ENCODE data around the gene PSMA4. TPM values are rescaled to one million over a fixed set of nuclear protein-coding genes. Genes with fewer than 3 reads are reported as not detected.

Gene PSMA4
- total and polyA plus RNA-seq, 2 of the 8 experiments (the other 6 are each of a cell fraction or from before 2014, with no cell fraction given) = 348 to 445 TPM

- TF ChIP-seq HDAC2 (IDR thresholded peaks at IDR 0.05; ENCODE audit: borderline replicate concordance in 1 of 2, low read depth in 2 of 2, low read length in 2 of 2) (no peak), KDM4A (IDR thresholded peaks at IDR 0.05; ENCODE audit: low read depth, low read length, severe bottlenecking) (no peak), USF2 (IDR thresholded peaks at IDR 0.05; ENCODE audit: low read length) (no peak), RBBP5 (IDR thresholded peaks at IDR 0.05; ENCODE audit: borderline replicate concordance, low read depth, low read length) (no peak), POLR2A (IDR thresholded peaks at IDR 0.05; ENCODE audit: control extremely low read depth in 1 of 2, low read depth in 2 of 2, low read length in 2 of 2) (no peak), EP300 (IDR thresholded peaks at IDR 0.05; ENCODE audit: borderline replicate concordance in 1 of 2, low read depth in 2 of 2, low read length in 2 of 2) (no peak), CHD2 (IDR thresholded peaks at IDR 0.05; ENCODE audit: low read length) (no peak), SIRT6 (IDR thresholded peaks at IDR 0.05; ENCODE audit: low read length) (no peak), BCL11A (IDR thresholded peaks at IDR 0.05; ENCODE audit: low read depth in 2 of 2, low read length in 2 of 2) (no peak), GABPA (IDR thresholded peaks at IDR 0.05; ENCODE audit: borderline replicate concordance, insufficient read depth, low read length) (no peak), SP1 (IDR thresholded peaks at IDR 0.05; ENCODE audit: low read depth, low read length) (no peak), E2F6 (IDR thresholded peaks at IDR 0.05) (no peak)
- Histone ChIP-seq H4K20me1 (replicated peaks in 1 of 2; ENCODE audit: control insufficient read depth in 1 of 2, insufficient read depth in 2 of 2, low read length in 2 of 2) (no peaks in the 10 kb centered on the region), H3K23me2 (ENCODE audit: low read depth, low read length) (peaks cover 5% of the 10 kb centered on the region; the same call in 1 of the 2 replicates), H3K36me3 (ENCODE audit: control insufficient read depth in 2 of 4, insufficient read depth in 4 of 4, low read length in 3 of 4) (peaks cover 3 to 19% (median 15%) of the 10 kb centered on the region in 4 experiments; a peak in 5 of 8 replicates), H3K56ac (replicated peaks; ENCODE audit: insufficient read length, low read depth, low read length) (no peak overlapping the region), H3K79me1 (ENCODE audit: low read depth, low read length) (no peaks in the 10 kb centered on the region), H4K8ac (ENCODE audit: extremely low read depth, insufficient read depth, low read length) (no peak overlapping the region), H3K23ac (ENCODE audit: insufficient read length) (no peak overlapping the region), H3K4me2 (ENCODE audit: insufficient read depth in 1 of 2, low read depth in 2 of 2, low read length in 2 of 2) (no peak overlapping the region), H3K18ac (ENCODE audit: extremely low read depth, low read length) (no peak overlapping the region), H3K4me1 (replicated peaks in 1 of 4; ENCODE audit: control insufficient read depth in 3 of 4, insufficient read depth in 4 of 4, low read length in 3 of 4) (no peaks in the 10 kb centered on the region), H2BK120ac (replicated peaks; ENCODE audit: low read depth, low read length) (no peak overlapping the region), H2AK5ac (ENCODE audit: low read depth, low read length) (no peak overlapping the region), H2BK15ac (ENCODE audit: low read length) (no peak overlapping the region), H3K4ac (replicated peaks; ENCODE audit: insufficient read length, low read depth, low read length) (no peak overlapping the region), H2BK5ac (ENCODE audit: low read depth, low read length) (no peak overlapping the region), H3K4me3 (ENCODE audit: extremely low read depth in 1 of 4, insufficient read depth in 2 of 4, low read depth in 3 of 4, low read length in 4 of 4) (no peak overlapping the region), H3K14ac (ENCODE audit: insufficient read length) (no peak overlapping the region), H3K79me2 (ENCODE audit: control insufficient read depth in 1 of 2, insufficient read depth in 2 of 2, low read length in 2 of 2) (no peaks in the 10 kb centered on the region), H2BK20ac (ENCODE audit: low read length) (no peak overlapping the region), H4K5ac (ENCODE audit: insufficient read length, low read depth, low read length) (no peak overlapping the region), H3K27me3 (replicated peaks in 1 of 4; ENCODE audit: control insufficient read depth in 3 of 4, extremely low read depth in 1 of 4, insufficient read depth in 3 of 4, low read length in 3 of 4) (no peaks in the 10 kb centered on the region; a peak in 1 of 7 replicates), H2BK12ac (ENCODE audit: low read depth, low read length) (no peak overlapping the region), H3K9me3 (ENCODE audit: insufficient read depth in 2 of 2, low read depth in 1 of 2, low read length in 1 of 2) (peaks cover 0 to 3% of the 10 kb centered on the region in 2 experiments; a peak in 2 of 4 replicates), H3K9ac (replicated peaks in 1 of 4; ENCODE audit: extremely low read depth in 1 of 4, low read depth in 3 of 4, low read length in 3 of 4) (no peak overlapping the region), H4K91ac (replicated peaks; ENCODE audit: insufficient read length, low read length) (no peak overlapping the region), H2AFZ (ENCODE audit: low read length) (no peak overlapping the region), H3K27ac (ENCODE audit: low read depth, low read length) (no peak overlapping the region)
- ChIA-PET POLR2A (ENCODE audit: partially characterized antibody) (interaction anchor here (1.6 kb wide), 1 partner anchor 65 kb away, joined by 4 read pairs; the partner anchor contains the start of gene IREB2), CTCF (ENCODE audit: partially characterized antibody) (no interaction called here)
- no peak for DNase-seq (ENCODE audit: low read depth in 1 of 2, low spot score in 2 of 2)
- no peak for FAIRE-seq
- WGBS, 2 experiments (ENCODE audit: extremely low coverage in 1 of 2, insufficient coverage in 1 of 2, insufficient read length in 1 of 2, insufficient replicate concordance in 2 of 2, low coverage in 1 of 2, low lambda C conversion rate in 2 of 2, missing lambda C conversion rate in 1 of 2) = 93% methylated on average over 2 of the region's 2 CpGs; no CpG with 5 or more reads in 1 of the 2 experiments
Observed at GRCh38 chr15:78502641-78503040, 37.6 kb upstream of the PSMA4 start.

Measured in H1 (cell line).